GM18517 (cell line): ENCODE measurements around the gene ALDH1A2.
"Not testable (repeated sequence)": the region's sequence is repeated elsewhere in the genome, so short reads cannot be mapped to it uniquely, and the experiment has no call there.

Experiments used
- ATAC-seq: cut with Tn5 transposase; IDR thresholded peaks from one replicate; pipeline ENCODE4 v1.9.1; 2021; ENCODE audit warnings: mild to moderate bottlenecking, moderate library complexity; ENCODE audit not compliant: unreplicated experiment

ALDH1A2 gene

DNA sequence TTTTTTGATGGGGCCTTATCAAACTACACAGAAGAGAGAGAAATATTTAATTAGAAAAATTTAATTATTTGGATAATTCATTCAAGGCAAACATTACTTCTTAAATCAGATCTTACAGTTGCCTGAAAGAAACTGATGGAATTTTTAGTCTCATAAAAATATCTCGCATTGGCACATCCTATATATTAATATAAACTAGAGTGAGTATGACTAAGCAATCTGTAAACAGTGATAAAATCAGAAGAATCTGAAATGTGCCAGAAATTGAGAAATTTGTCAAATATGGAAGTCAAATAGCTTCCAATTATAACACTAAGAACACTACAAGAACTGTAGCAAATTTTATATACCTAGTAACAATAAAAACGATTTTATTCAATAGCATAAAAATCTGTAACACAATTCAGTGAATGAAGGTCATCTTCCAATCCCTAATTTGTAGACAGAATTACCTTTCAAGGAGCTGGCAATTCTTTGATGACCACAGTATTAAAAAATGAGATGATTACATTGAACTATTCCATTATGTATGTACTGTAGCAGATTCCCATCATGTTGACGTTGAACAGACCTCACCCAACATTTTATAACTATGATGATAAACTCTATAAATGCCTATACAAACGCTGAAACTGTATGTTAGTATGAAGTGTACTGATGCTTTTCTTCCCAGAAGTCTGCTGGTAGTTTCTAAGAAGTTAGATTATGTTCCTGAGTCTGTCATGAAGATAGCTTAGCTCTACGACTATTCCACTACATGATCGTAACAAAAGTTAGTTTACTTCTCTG lies 63.0 kb downstream of the ALDH1A2 start:
- no peak for ATAC-seq

DNA sequence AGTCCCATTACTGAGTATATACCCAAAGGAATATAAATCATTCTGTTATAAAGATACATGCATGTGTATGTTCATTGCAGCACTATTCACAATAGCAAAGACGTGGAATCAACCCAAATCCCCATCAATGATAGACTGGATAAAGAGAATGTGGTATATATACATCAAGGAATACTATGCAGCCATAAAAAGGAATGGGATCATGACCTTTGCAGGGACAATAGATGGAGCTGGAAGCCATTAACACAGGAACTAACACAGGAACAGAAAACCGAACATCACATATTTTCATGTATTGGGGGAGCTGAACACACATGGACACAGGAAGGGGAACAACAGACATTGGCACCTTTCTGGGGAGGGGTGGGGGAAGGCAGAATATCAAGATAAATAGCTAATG lies 65.8 kb downstream of the ALDH1A2 start:
- ATAC-seq = not testable (repeated sequence)

DNA sequence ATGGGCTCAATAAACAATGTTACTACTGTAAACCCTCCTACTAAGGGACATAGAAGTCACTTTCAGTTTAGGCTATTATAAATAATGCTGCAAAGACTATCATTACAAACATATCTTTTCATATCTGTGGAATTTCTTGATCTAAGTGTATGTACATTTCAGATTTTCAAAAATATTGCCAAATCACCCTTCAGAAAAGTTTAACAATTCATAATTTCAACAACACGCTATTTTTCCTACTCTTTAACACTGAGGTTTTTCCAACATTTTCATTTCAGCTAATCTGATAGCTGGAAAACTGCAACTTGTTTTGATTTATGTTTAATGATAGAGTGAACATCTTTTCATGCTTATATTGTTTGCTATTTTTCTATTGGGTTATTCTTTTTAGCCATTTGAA lies 69.0 kb downstream of the ALDH1A2 start:
- no peak for ATAC-seq

DNA sequence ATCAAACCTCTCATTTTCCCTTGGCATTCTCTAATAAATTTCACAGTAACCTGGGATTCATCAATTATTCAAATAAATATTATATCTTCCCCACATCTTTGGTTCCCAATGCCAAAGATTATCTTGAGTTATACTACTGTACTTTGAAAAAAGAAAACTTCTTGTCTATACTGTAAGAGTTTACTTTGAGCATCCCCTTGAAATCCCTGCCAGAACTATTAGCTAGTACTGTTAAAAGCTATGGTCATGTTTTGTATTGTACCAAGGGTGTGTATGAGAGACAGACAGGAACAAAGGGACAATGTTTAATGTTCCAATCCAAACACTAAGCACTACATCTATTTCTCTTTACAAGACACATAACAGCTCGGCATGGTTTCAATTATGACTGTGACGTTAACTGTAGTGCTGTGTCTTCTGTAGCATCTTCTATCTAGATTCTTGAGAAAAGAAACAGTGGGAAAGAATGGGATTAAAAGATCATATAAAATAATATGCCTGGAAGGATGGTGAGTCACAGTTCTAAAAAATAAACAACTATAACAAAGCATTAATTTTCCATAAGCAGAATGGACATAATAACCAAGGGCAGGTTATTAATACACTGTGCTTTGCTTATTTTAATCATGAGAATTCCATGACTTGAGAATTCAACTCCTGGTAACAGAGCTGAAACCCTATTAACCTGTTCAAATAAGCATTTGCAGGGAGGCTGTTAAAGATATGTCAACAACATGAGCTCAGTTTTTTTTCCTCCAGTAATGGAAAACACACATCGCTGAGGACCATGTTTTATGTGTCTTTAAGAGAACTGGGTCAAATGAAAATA lies 71.1 kb downstream of the ALDH1A2 start:
- no peak for ATAC-seq

DNA sequence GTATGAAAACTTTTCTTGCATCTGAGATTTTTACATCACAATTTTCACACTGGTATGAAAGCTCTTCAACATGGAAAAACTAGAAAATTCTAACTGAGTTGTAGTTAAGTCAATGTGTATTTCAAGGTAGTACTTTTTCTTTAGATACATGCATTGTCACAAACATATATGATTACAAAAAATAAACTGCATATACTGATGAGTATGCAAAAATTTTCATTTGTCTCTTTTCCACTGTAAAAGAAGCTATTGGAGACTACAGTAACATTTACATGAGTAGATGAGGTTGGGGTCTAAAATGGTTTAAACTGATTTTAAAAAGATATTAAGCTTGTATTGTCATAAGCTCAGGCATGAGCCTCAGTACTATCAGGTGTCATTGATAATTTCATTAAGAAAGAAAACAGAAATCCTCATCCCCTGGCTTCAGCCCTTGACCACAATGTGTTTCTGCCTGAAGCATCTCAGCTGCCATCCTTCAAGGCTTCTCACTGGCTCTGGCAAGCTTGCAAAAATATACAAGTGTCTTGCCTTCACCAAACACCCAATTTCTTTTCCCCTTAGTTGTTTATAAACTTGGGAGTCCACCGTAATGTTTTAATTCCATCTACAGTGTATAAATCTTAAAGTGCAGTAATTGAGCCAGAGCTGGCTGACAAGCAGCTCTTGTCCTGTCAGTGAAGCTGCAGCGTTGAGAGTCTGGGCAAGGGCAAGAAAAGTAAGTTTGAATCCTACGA lies 71.9 kb downstream of the ALDH1A2 start:
- ATAC-seq = no peak

DNA sequence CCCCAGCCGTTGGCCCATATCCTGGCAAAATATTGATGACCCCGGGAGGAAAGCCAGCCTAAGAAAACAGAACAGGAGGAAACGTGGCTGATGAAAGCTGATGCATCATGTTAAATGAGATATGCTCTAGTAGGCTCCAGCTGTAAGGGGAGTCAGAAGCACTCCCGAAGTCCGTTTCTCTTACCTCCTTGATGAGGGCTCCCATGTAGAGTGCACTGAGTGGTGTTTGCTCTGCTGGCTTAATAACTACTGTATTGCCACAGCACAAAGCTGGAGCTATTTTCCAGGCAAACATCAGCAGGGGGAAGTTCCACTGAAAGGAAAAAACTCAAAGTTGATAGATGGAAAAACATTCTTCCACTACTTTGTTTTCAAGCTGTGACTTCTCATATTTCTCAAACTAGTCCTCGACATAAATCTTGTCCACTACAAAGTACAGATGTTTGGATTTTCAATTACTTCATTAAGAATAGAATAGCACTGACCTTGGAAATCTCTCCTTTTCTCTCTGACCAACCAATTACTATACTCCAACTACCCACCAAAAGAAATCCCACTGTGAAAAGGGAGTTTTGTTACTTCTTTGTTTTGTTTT lies 72.7 kb downstream of the ALDH1A2 start:
- ATAC-seq = no peak

DNA sequence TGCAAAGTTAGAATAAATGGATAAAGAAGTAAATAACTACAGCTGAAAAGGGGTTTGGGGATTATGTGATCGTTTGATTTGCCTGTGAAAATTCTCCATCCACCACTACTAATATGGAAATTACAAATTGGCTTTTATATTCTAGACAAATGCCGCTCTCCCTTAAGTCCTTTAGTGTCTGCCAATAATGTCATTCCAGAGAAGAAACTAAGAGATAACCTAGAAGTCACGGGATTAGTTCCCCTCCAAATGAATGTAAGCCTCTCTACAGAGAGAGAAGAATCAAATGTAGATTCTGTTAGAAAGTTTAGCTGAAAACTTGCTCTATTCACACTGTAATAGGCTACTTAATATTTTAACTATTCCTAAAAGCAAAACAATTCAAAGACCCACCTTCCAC lies 92.0 kb downstream of the ALDH1A2 start:
- no peak for ATAC-seq

DNA sequence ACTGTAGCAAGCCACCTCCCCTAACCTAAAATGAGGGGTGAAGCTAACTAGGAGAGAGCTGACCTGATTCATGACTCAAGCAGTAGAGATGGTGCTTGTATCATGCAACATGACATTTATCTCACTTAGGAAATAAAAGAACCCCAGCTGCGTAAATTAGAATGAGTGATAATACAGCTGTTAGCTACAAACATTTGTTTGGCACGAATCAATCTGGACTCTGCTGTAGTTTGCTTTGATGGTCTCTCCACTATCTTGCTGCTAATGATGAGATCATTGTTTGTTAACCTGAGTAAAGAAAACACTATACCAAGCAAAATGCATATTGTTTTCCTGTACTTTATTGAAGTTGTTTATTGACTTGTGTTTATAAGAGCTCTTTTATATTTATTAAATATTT lies 92.6 kb downstream of the ALDH1A2 start:
- no peak for ATAC-seq

DNA sequence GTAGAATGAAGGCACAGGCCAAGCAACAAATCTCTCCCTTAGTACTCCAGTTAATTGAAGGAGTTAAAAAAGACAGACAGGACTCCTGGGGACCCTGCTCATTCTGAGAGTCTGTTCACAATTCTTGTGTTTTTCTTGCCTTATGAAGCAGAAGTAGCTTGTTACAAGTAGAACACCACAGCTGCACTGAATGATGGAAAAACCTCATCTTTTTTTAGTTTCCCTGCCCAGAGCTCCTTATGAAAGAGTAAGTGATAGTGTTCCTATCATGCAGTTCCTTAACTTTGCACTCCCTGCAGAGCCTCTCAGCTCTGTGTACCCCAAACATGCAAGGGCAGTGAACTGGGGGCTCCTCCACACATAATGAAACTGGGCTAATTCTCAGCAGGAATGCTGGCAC lies 95.5 kb downstream of the ALDH1A2 start:
- ATAC-seq = no peak

DNA sequence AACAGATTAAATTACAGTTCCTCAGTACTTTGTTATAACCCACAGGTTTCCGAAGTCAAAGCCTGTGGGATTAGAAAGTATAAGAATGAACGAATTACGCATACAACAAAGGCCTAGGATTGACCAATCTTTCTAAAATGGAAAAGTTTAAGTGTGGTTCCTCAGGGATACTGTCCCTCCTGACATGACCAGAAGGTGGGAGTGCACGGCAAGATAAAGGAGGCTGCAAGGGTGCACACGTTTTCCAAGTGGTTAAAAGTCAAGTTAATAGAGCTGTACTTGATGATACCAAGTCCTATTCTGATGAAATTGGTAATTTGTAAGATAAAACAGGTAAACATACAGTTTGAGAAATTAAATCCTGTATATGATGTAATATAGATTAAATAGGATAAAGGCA lies 96.2 kb downstream of the ALDH1A2 start:
- ATAC-seq = no peak

DNA sequence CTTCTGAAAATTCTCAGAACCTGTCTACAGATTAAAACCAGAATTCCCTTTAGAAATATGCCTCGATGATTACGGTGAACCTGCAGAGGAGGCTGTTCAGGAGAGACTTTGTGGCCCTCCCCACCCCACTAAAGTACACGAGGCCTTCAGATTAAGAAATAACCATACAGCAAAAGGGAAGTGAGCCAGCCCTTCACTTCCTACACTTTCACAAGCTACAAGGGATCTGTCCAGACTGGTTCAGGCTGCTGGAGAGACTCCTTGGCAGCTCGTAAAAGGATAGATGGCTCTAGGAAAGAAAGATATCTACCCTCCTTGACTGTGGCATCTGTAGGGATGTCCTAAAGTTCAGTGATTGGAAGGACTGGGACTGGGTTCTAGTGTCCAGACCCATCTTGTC lies 102.6 kb downstream of the ALDH1A2 start:
- no peak for ATAC-seq

DNA sequence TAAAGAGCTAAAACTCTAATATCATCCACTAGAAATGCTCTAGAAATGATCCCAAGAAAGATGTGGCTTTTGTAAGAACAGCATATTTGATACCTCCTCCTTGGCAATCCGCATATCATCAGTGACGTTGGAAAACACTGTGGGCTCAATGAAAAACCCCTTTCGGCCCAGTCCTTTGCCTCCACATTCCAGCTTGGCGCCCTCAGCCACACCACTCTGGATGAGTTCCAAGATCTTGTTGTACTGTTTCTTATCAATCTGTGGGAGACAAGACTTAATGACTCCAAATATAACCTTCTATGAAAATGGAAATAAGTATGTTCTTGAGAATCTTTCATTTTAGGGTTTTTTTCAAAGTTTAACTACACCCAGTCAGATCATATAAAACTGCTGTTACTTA lies 103.6 kb downstream of the ALDH1A2 start:
- no peak for ATAC-seq

DNA sequence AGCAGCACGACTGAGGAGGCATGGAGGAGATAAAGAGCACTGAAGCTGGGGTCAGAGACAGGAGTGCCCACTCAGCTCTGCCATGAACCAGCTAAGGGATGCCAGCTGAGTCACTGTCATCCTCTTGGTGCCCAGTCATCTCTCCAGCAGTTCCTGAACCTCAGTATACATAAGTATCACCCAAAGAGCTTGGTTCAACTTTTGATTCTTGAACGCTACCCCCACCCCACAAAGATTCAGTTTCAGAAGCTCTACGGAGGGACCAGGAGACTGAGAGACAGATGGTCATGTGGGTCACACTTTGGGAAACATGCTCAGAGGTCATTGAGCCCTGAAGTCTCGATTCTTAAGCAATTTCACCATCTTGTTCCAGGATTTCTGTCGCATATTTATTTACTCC lies 108.4 kb downstream of the ALDH1A2 start:
- ATAC-seq = no peak

DNA sequence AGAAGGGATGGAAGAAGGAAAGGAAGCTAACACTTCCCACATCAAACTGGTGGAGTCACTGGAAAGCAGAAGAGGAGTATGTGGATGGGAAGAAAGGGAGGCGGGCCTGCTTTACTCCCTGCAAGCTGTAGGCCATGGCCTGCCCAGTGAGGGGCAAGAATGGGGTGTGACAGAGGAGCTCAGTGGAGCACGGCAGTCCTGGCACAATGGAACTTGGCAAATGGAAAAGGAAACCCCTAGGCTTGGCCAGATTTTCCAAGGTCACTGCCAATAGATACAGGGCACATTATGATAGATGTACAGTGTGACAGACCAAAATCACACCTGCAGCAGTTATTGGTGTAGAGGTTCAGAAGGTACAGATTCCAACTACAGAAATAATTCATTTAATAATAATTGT lies 111.6 kb downstream of the ALDH1A2 start:
- no peak for ATAC-seq

DNA sequence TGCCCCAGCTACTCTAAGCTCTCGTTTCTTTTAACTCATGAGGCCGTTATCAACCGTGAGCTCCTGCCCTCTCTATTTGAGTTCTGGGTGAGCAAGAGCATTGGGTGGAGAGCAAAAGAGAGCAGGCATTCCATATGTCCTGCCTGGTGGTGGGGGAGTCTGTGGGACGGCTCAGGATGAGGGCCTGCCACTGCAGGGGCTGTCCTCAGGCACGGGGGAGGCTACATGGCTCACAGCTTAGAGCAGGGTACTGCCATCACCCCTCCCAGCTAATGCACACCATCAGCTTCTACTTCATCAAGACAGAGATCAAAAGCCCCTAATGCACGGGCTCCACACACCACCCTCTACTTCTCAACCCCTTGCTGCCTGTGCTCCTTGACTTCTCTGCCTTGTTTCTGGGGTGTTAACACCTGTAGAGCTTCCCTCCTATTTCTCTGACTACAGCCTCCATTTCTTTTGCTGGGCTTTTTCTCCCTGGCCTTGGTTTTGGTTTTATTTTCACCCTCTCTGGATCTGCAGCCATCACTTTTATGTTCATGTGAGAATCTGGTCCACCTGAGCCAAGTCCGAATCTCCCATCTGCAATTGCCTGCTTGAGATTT lies 114.1 kb downstream of the ALDH1A2 start:
- no peak for ATAC-seq

DNA sequence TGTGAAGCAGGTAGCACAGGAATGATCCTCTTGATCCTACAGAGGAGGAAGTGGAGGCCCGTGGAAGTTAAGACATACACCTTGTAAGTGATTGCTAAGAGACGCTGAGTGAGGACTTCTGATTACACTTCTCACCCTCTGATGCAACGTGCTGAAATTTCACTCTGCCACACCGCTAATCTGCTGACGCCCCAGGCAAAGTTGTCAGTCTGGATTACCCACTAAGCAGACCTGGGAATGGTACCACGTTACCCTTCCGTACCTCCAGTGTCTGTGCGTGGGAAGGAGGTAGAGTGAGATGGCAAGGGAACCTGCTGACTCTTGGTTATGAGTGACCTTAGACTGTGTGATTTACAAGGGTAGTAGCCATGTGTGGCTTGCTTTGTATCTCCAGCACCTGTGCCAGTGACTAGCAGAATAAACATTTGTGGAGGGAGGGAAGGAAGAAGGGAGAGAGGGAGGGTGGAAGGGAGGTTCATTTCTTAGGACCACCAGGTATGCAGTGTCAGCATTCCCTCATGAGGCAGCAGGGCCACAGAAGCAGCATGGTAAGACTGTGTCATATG lies 115.0 kb downstream of the ALDH1A2 start:
- no peak for ATAC-seq

DNA sequence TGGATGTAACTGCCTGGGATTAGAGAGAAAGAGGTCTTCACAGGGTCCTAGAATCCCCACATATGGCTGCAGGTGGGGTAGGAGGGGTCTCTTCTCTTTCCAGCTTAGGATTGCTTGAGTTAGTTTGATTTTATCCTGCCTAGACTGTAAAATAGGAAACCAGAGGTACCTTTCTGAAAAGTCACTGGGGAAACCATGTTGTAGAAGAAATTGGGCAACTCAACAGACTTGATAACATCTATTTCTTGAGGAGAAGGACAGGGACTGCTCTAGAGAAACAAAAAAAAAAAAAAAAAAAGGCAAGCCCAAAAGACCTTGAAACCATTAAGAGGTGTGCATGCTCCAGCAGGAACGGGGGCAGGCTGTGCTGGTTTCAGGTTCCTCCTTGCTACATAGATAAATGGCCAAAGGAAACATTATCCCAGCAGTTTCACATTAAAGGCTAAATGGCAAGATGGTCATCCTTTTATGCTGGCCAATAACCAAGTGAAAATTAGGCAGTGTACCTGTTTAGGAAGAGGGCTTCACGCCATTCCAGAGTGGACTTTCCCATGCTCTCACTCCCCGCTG lies 116.1 kb downstream of the ALDH1A2 start:
- no peak for ATAC-seq

DNA sequence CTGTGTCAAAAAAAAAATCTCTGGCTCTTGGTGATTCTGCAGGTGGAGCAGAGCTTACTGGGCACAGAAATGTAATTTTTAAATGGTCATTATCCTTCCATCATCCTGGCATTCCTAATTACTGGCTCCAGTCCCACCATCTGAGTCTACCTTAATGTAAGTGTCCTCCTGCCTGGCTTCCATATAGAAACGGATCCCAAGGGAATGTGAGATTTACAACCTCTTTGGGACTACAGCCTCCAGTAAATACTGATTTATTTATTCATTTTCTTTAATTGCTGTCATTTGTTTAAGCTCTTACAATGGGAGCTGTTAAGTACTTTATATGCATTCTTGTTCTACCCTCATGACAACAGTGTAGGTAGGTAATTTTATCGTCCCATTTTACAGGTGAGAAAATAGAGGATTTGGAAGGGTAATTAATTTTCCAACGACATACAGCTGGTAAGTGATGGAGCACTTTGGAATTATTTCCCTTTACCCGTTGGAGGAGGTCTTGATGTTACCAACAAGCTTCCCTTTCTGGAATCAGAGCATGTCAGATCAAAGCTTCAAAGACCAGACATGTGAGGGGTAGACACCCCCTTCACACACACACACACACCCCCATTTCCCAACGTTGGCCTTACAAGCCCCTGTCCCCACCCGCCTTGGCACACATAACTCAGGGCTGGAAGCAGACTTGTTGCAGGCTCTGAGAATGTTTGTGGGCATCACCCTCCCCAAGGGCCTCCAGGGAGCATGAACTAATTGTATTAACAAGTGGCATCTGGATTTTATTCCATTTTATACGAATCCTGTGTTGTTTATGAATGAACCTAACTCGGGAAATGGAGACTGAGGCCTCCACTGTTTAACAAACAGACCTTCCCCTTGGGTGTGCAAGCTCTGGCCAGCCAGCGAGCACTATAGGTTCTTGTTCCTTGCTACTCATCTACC lies 116.9 kb downstream of the ALDH1A2 start:
- ATAC-seq = no peak

DNA sequence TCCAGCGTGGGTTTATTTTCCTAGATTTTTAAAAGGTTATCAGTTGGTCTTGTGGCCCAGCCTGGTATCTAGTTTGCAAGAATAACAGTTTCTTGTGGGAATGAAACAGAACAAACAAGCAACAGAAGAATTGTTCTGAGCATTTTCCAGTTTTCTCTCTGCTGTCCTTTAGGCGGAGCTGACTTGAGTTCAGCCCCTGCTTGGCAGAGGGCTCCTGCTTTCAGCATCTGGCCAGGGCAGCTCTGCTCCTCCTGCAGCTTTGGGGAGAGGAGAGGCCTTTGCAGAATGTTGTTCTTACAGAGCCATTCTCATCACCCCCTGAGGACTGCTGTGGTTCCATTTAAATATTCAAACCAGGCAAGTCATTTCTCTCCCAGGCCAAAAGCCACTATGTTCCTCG lies 117.7 kb downstream of the ALDH1A2 start:
- no peak for ATAC-seq
